Activated CD4-positive, alpha-beta T cell treated with anti-CD3 and anti-CD28 coated beads for 36 hours (primary cell): Measurements from ENCODE around the gene UIMC1. TPM values are rescaled to one million over a fixed set of nuclear protein-coding genes. Genes with fewer than 3 reads are reported as not detected.
"Not testable (repeated sequence)": the region's sequence is repeated elsewhere in the genome, so short reads cannot be mapped to it uniquely, and the experiment has no call there.

Source experiments
- ATAC-seq: fragments of 200-7000 bp; cut with Tn5 transposase; one replicate; pipeline ENCODE4 v1.10.0; 2021; ENCODE audit warnings: mild to moderate bottlenecking, moderate library complexity
- CTCF ChIA-PET: fragments of 350-600 bp; sonication (Branson Sonifier 250); formaldehyde crosslinking; loops from one replicate; lab custom pipeline; 2021; ENCODE audit warnings: antibody characterized with exemption; lab: Charles Lee
- POLR2A ChIA-PET: fragments of 350-600 bp; sonication (Branson Sonifier 250); formaldehyde crosslinking; loops from one replicate; lab custom pipeline; 2021; ENCODE audit warnings: antibody characterized with exemption, inconsistent platforms; lab: Charles Lee
- DNase-seq: peaks from one replicate; pipeline ENCODE4 v3.0.0-alpha.2; 2020
- H3K27ac Mint-ChIP-seq: one replicate; pipeline ENCODE4 v1.8.0; 2021; ENCODE audit warnings: mixed read lengths
- H3K27me3 Mint-ChIP-seq: one replicate; pipeline ENCODE4 v1.8.0; 2021; ENCODE audit warnings: mixed read lengths
- H3K36me3 Mint-ChIP-seq: one replicate; pipeline ENCODE4 v1.8.0; 2021; ENCODE audit warnings: low read depth, mixed read lengths
- H3K4me1 Mint-ChIP-seq: one replicate; pipeline ENCODE4 v1.8.0; 2021; ENCODE audit warnings: mixed read lengths
- H3K4me3 Mint-ChIP-seq: one replicate; pipeline ENCODE4 v1.8.0; 2021; ENCODE audit warnings: mild to moderate bottlenecking, moderate library complexity, mixed read lengths
- H3K9me3 Mint-ChIP-seq: one replicate; pipeline ENCODE4 v1.8.0; 2021; ENCODE audit warnings: low read depth, mixed read lengths
- intact Hi-C, 2 experiments: fragments of 100-400 bp; cut with DNase I in 1 of 2; cut with micrococcal nuclease in 1 of 2; formaldehyde crosslinking; loops; one replicate each; pipeline versions ENCODE4 v1.14.2 to v1.15.1; 2022 to 2024; cut with DNase I, micrococcal nuclease
- total RNA-seq, 2 experiments: library from RNA; stranded (reverse); gene quantifications; one replicate each; pipeline ENCODE4 v1.2.3, GENCODE V29; 2021

Gene UIMC1
- total RNA-seq, 2 experiments from 2014 or later, result 50.4 to 53.4 TPM

GRCh38 chr5:176994460-176995121 lies 12.0 kb downstream of the UIMC1 start:
- ATAC-seq, result no peak
- intact Hi-C loops, result no loop called here
- H3K27ac Mint-ChIP-seq, result peak overlapping the region; percentile 59
- no peak overlapping the region for H3K4me3 Mint-ChIP-seq
- H3K9me3 Mint-ChIP-seq, result peaks cover 6% of the 10 kb centered on the region
- DNase-seq, result no peak
- peaks cover 36% of the 10 kb centered on the region for H3K4me1 Mint-ChIP-seq
- no peaks in the 10 kb centered on the region for H3K27me3 Mint-ChIP-seq
- CTCF ChIA-PET, result interaction anchor here (1.0 kb wide), 1 partner anchor 10 kb away, joined by 3 read pairs; no protein-coding TSS in a partner anchor
- POLR2A ChIA-PET, result interaction anchor here (0.5 to 0.6 kb wide), 2 partner anchors 8 to 357 kb away, joined by 3 read pairs; partner anchors contain the start of gene LMAN2
- peaks cover 33% of the 10 kb centered on the region for H3K36me3 Mint-ChIP-seq

GRCh38 chr5:176993081-176993480 lies 13.5 kb downstream of the UIMC1 start:
- POLR2A ChIA-PET, DNase-seq, H3K9me3 Mint-ChIP-seq, ATAC-seq, H3K27ac Mint-ChIP-seq, intact Hi-C loops, H3K27me3 Mint-ChIP-seq, H3K4me3 Mint-ChIP-seq: not testable (repeated sequence)
- Mint-ChIP-seq H3K36me3 (peaks cover 34% of the 10 kb centered on the region), H3K4me1 (peaks cover 35% of the 10 kb centered on the region)
- CTCF ChIA-PET, result interaction anchor here (0.8 kb wide), 1 partner anchor 11 kb away, joined by 4 read pairs; no protein-coding TSS in a partner anchor

GRCh38 chr5:176987583-176987982 lies 19.0 kb downstream of the UIMC1 start:
- ChIA-PET POLR2A (no interaction called here), CTCF (interaction anchor here (2.2 kb wide), 1 partner anchor 18 kb away, joined by 11 read pairs; no protein-coding TSS in a partner anchor)
- Mint-ChIP-seq H3K36me3 (peaks cover 11% of the 10 kb centered on the region), H3K4me1 (peaks cover 24% of the 10 kb centered on the region), H3K27me3 (no peaks in the 10 kb centered on the region), H3K4me3 (no peak overlapping the region), H3K9me3 (no peaks in the 10 kb centered on the region), H3K27ac (no peak overlapping the region)
- ATAC-seq, result no peak
- no peak for DNase-seq
- intact Hi-C loops, result no loop called here

- peak overlapping the region; percentile 19 for H3K27ac Mint-ChIP-seq
These were observed 20.3 kb downstream of the UIMC1 start for GRCh38 chr5:176986280-176986679.

GRCh38 chr5:176985516-176985915 lies 21.1 kb downstream of the UIMC1 start:
- intact Hi-C loops, result no loop called here
- peaks cover 24% of the 10 kb centered on the region for H3K4me1 Mint-ChIP-seq
- H3K36me3 Mint-ChIP-seq, result peaks cover 15% of the 10 kb centered on the region
- ChIA-PET POLR2A (no interaction called here), CTCF (interaction anchor here (2.2 kb wide), 1 partner anchor 20 kb away, joined by 11 read pairs; no protein-coding TSS in a partner anchor)
- H3K9me3 Mint-ChIP-seq, result no peaks in the 10 kb centered on the region
- no peak overlapping the region for H3K4me3 Mint-ChIP-seq
- no peak overlapping the region for H3K27ac Mint-ChIP-seq
- DNase-seq, result peak; percentile 30
- ATAC-seq, result peak; percentile 66
- H3K27me3 Mint-ChIP-seq, result no peaks in the 10 kb centered on the region

More at GRCh38 chr5:176986280-176986679, 20.3 kb downstream of the UIMC1 start:
- intact Hi-C loops, result no loop called here
- Mint-ChIP-seq H3K4me1 (peaks cover 24% of the 10 kb centered on the region), H3K36me3 (peaks cover 15% of the 10 kb centered on the region), H3K27me3 (no peaks in the 10 kb centered on the region), H3K9me3 (no peaks in the 10 kb centered on the region), H3K4me3 (no peak overlapping the region)
- CTCF ChIA-PET, result interaction anchor here (2.2 kb wide), 1 partner anchor 19 kb away, joined by 11 read pairs; no protein-coding TSS in a partner anchor
- no peak for ATAC-seq
- DNase-seq, result no peak
- POLR2A ChIA-PET, result interaction anchor here (0.6 kb wide), 1 partner anchor 9 kb away, joined by 3 read pairs; no protein-coding TSS in a partner anchor

- H3K9me3 Mint-ChIP-seq, H3K4me3 Mint-ChIP-seq, POLR2A ChIA-PET, H3K27me3 Mint-ChIP-seq, CTCF ChIA-PET, DNase-seq, ATAC-seq, intact Hi-C loops: not testable (repeated sequence)
- peaks cover 22% of the 10 kb centered on the region for H3K36me3 Mint-ChIP-seq
- peak overlapping the region; percentile 13 for H3K27ac Mint-ChIP-seq
- peaks cover 29% of the 10 kb centered on the region for H3K4me1 Mint-ChIP-seq
These were observed 22.4 kb downstream of the UIMC1 start for GRCh38 chr5:176984176-176984575.

- peaks cover 26% of the 10 kb centered on the region for H3K36me3 Mint-ChIP-seq
- intact Hi-C loops, DNase-seq, H3K4me3 Mint-ChIP-seq, ATAC-seq, POLR2A ChIA-PET, H3K27me3 Mint-ChIP-seq, CTCF ChIA-PET, H3K27ac Mint-ChIP-seq, H3K9me3 Mint-ChIP-seq: not testable (repeated sequence)
- peaks cover 29% of the 10 kb centered on the region for H3K4me1 Mint-ChIP-seq
These were observed 23.0 kb downstream of the UIMC1 start for GRCh38 chr5:176983593-176983992.

GRCh38 chr5:176983112-176983511 lies 23.5 kb downstream of the UIMC1 start:
- POLR2A ChIA-PET, H3K4me3 Mint-ChIP-seq, H3K9me3 Mint-ChIP-seq, intact Hi-C loops, H3K27me3 Mint-ChIP-seq, H3K27ac Mint-ChIP-seq, DNase-seq, ATAC-seq: not testable (repeated sequence)
- Mint-ChIP-seq H3K36me3 (peaks cover 24% of the 10 kb centered on the region), H3K4me1 (peaks cover 26% of the 10 kb centered on the region)
- CTCF ChIA-PET, result interaction anchor here (0.6 kb wide), 1 partner anchor 99 kb away, joined by 5 read pairs; no protein-coding TSS in a partner anchor

GRCh38 chr5:176980818-176981217 lies 25.8 kb downstream of the UIMC1 start:
- H3K9me3 Mint-ChIP-seq, result no peaks in the 10 kb centered on the region
- ChIA-PET POLR2A (no interaction called here), CTCF (interaction anchor here (0.7 kb wide), 2 partner anchors 23 to 1719 kb away, joined by 3 read pairs; no protein-coding TSS in a partner anchor)
- no peak overlapping the region for H3K27ac Mint-ChIP-seq
- H3K27me3 Mint-ChIP-seq, result no peaks in the 10 kb centered on the region
- ATAC-seq (no peak), DNase-seq (no peak)
- peaks cover 25% of the 10 kb centered on the region for H3K36me3 Mint-ChIP-seq
- H3K4me3 Mint-ChIP-seq, result no peak overlapping the region
- H3K4me1 Mint-ChIP-seq, result peaks cover 15% of the 10 kb centered on the region
- intact Hi-C loops, result no loop called here

GRCh38 chr5:176979669-176980068 lies 26.9 kb downstream of the UIMC1 start:
- Mint-ChIP-seq H3K36me3 (peaks cover 30% of the 10 kb centered on the region), H3K4me1 (peaks cover 10% of the 10 kb centered on the region), H3K27ac (no peak overlapping the region), H3K27me3 (no peaks in the 10 kb centered on the region), H3K4me3 (no peak overlapping the region), H3K9me3 (no peaks in the 10 kb centered on the region)
- intact Hi-C loops, result no loop called here
- peak; percentile 58 for ATAC-seq
- ChIA-PET CTCF (interaction anchor here (0.6 kb wide), 1 partner anchor 17 kb away, joined by 4 read pairs; no protein-coding TSS in a partner anchor), POLR2A (no interaction called here)
- no peak for DNase-seq

GRCh38 chr5:176965633-176966032 lies 40.9 kb downstream of the UIMC1 start:
- POLR2A ChIA-PET, result no interaction called here
- CTCF ChIA-PET, result interaction anchor here (1.0 to 1.3 kb wide), 2 partner anchors 177 to 305 kb away, joined by 3 to 6 read pairs; no protein-coding TSS in a partner anchor
- no peaks in the 10 kb centered on the region for H3K4me1 Mint-ChIP-seq
- DNase-seq, result no peak
- H3K27me3 Mint-ChIP-seq, result no peaks in the 10 kb centered on the region
- peaks cover 29% of the 10 kb centered on the region for H3K36me3 Mint-ChIP-seq
- no peak overlapping the region for H3K27ac Mint-ChIP-seq
- intact Hi-C loops, result no loop called here
- no peaks in the 10 kb centered on the region for H3K9me3 Mint-ChIP-seq
- no peak for ATAC-seq
- no peak overlapping the region for H3K4me3 Mint-ChIP-seq
